Measurements from ENCODE around the gene GTF3C5. TPM values are rescaled to one million over a fixed set of nuclear protein-coding genes. Genes with fewer than 3 reads are reported as not detected.

GTF3C5 gene
- total RNA-seq, 4 donors from 2014 or later: 44.2 to 90.2 (median 55.4) TPM

GRCh38 chr9:133103987-133104505, 73.2 kb downstream of the GTF3C5 start:
- 82 to 84% methylated on average over 12 of the region's 12 CpGs for WGBS, 2 donors
- no peak overlapping the region for H3K4me3 ChIP-seq (ENCODE audit: low read depth, poor library complexity, severe bottlenecking)
- DNase-seq (ENCODE audit: low spot score in 2 of 2): peak in 1 of 2 donors; percentile 82
- no peak for TF ChIP-seq POLR2A (IDR thresholded peaks at IDR 0.05)
- intact Hi-C loops (cut with DNase I; ENCODE audit: low total_unique reads): loop anchor here (2.0 kb wide), 1 partner anchor 43 kb away; no protein-coding TSS in a partner anchor

- TF ChIP-seq POLR2A (IDR thresholded peaks at IDR 0.05) (no peak), CTCF (IDR thresholded peaks at IDR 0.05) (no peak)
- intact Hi-C loops (cut with DNase I; ENCODE audit: low total_unique reads): no loop called here
- H3K4me3 ChIP-seq (ENCODE audit: low read depth, poor library complexity, severe bottlenecking): no peak overlapping the region
- DNase-seq (ENCODE audit: low spot score in 2 of 2): peak in 1 of 2 donors; percentile 81
- 85 to 86% methylated on average over 15 of the region's 15 CpGs for WGBS, 2 donors
These were observed 74.1 kb downstream of the GTF3C5 start for GRCh38 chr9:133104718-133105460.

GRCh38 chr9:133105461-133105770, 74.6 kb downstream of the GTF3C5 start:
- no peak for DNase-seq (ENCODE audit: low spot score in 2 of 2)
- intact Hi-C loops (cut with DNase I; ENCODE audit: low total_unique reads): no loop called here
- no peak for TF ChIP-seq CTCF (IDR thresholded peaks at IDR 0.05)
- no peak for TF ChIP-seq POLR2A (IDR thresholded peaks at IDR 0.05)
- no peak overlapping the region for H3K4me3 ChIP-seq (ENCODE audit: low read depth, poor library complexity, severe bottlenecking)
- WGBS, 2 donors: 88 to 94% methylated on average over 5 to 7 of the region's 7 CpGs

- intact Hi-C loops (cut with DNase I; ENCODE audit: low total_unique reads): no loop called here
- TF ChIP-seq POLR2A (IDR thresholded peaks at IDR 0.05) (no peak), CTCF (IDR thresholded peaks at IDR 0.05) (no peak)
- H3K4me3 ChIP-seq (ENCODE audit: low read depth, poor library complexity, severe bottlenecking): no peak overlapping the region
- DNase-seq (ENCODE audit: low spot score in 2 of 2): peak in 1 of 2 donors; percentile 76
- WGBS, 2 donors: 96 to 97% methylated on average over 11 to 16 of the region's 17 CpGs
These were observed 75.9 kb downstream of the GTF3C5 start for GRCh38 chr9:133106511-133107244.

- 94 to 98% methylated on average over 8 to 13 of the region's 13 CpGs for WGBS, 2 donors
- peak in 1 of 2 donors; percentile 34 for DNase-seq (ENCODE audit: low spot score in 2 of 2)
- intact Hi-C loops (cut with DNase I; ENCODE audit: low total_unique reads): no loop called here
- no peak for TF ChIP-seq CTCF (IDR thresholded peaks at IDR 0.05)
- no peak for TF ChIP-seq POLR2A (IDR thresholded peaks at IDR 0.05)
- H3K4me3 ChIP-seq (ENCODE audit: low read depth, poor library complexity, severe bottlenecking): no peak overlapping the region
These were observed 76.5 kb downstream of the GTF3C5 start for GRCh38 chr9:133107245-133107722.

Small RNA genes within 50 kb of the gene (microRNA-seq; reads per million reads assigned to microRNA genes)
- gene MIR6877 (ENCODE audit: borderline number of aligned reads in 1 of 2, borderline replicate concordance in 2 of 2): 0 reads per million in 2 donors

Other genes starting within 250 kb of the GTF3C5 start
- gene AK8, start 152.7 kb upstream of the GTF3C5 start, total RNA-seq: 1 to 10 TPM; 1.4 to 5.5 (median 2.0) TPM
- 10 to 100 TPM in 2 of 4 donors, 1 to 10 TPM in 2; 9.0 to 14.7 (median 11.7) TPM for gene SPACA9, start 152.1 kb upstream of the GTF3C5 start, total RNA-seq
- 10 to 100 TPM; 27.1 to 67.7 (median 32.5) TPM for gene TSC1, start 86.4 kb upstream of the GTF3C5 start, total RNA-seq
- under 1 TPM in 2 of 4 donors, not detected in 2; 0.13 to 0.38 TPM for gene GFI1B, start 52.3 kb upstream of the GTF3C5 start, total RNA-seq
- gene CEL, start 31.0 kb downstream of the GTF3C5 start, total RNA-seq: 10 to 100 TPM in 2 of 4 donors, 1 to 10 TPM in 1, under 1 TPM in 1; 0.38 to 31.2 (median 8.4) TPM
- 100 to 1,000 TPM in 3 of 4 donors, 10 to 100 TPM in 1; 95.0 to 176 (median 123) TPM for gene RALGDS, start 90.2 kb downstream of the GTF3C5 start, total RNA-seq
- 10 to 100 TPM in 1 of 4 donors, 1 to 10 TPM in 3; 3.6 to 13.5 (median 5.3) TPM for gene GBGT1, start 132.9 kb downstream of the GTF3C5 start, total RNA-seq
- gene OBP2B, start 178.3 kb downstream of the GTF3C5 start, total RNA-seq: 10 to 100 TPM in 2 of 4 donors, not detected in 2; 11.4 to 13.0 TPM
- 10 to 100 TPM in 2 of 4 donors, 1 to 10 TPM in 2; 1.4 to 18.4 (median 11.5) TPM for gene ABO, start 244.2 kb downstream of the GTF3C5 start, total RNA-seq